ENCODE data around the gene KCTD18.
A peak's percentile ranks its signal among the peaks of the same experiment; 100 is the strongest.

Gene KCTD18

GRCh38 chr2:200509612-200510433 lies at the start of gene KCTD18:
Gene KCTD18, minus strand, starts transcription at chr2:200510068. Its CDS starts 3,052 bp downstream, at chr2:200507016.
- peak; percentile 88 for DNase-seq (ENCODE audit: low spot score)

GRCh38 chr2:200540793-200541192 lies 30.9 kb upstream of the KCTD18 start:
- DNase-seq (ENCODE audit: low spot score): no peak

- no peak for DNase-seq (ENCODE audit: low spot score)
These were observed 28.3 kb upstream of the KCTD18 start for GRCh38 chr2:200538139-200538538.

GRCh38 chr2:200534572-200534971 lies 24.7 kb upstream of the KCTD18 start:
- DNase-seq (ENCODE audit: low spot score): no peak

GRCh38 chr2:200533754-200534153 lies 23.9 kb upstream of the KCTD18 start:
- no peak for DNase-seq (ENCODE audit: low spot score)

GRCh38 chr2:200528228-200528627 lies 18.4 kb upstream of the KCTD18 start:
- DNase-seq (ENCODE audit: low spot score): no peak

- peak; percentile 94 for DNase-seq (ENCODE audit: low spot score)
These were observed 16.2 kb upstream of the KCTD18 start, which contains the start of gene SGO2 for GRCh38 chr2:200525882-200526651. Gene SGO2, plus strand, starts transcription at chr2:200526207. Its CDS starts 6,769 bp downstream, at chr2:200532976.

- no peak for DNase-seq (ENCODE audit: low spot score)
These were observed 15.6 kb upstream of the KCTD18 start for GRCh38 chr2:200525551-200525881.

GRCh38 chr2:200525066-200525465 lies 15.2 kb upstream of the KCTD18 start:
- DNase-seq (ENCODE audit: low spot score): no peak

- DNase-seq (ENCODE audit: low spot score): no peak
These were observed 13.7 kb upstream of the KCTD18 start for GRCh38 chr2:200523604-200524003.

GRCh38 chr2:200523158-200523557 lies 13.3 kb upstream of the KCTD18 start:
- no peak for DNase-seq (ENCODE audit: low spot score)

GRCh38 chr2:200515155-200515554 lies 5.3 kb upstream of the KCTD18 start:
- DNase-seq (ENCODE audit: low spot score): peak; percentile 15

GRCh38 chr2:200509235-200509611 lies 645 bp downstream of the KCTD18 start:
- no peak for DNase-seq (ENCODE audit: low spot score)

GRCh38 chr2:200507179-200507578 lies 2.7 kb downstream of the KCTD18 start:
- no peak for DNase-seq (ENCODE audit: low spot score)

- no peak for DNase-seq (ENCODE audit: low spot score)
These were observed 3.2 kb downstream of the KCTD18 start for GRCh38 chr2:200506679-200507078.

GRCh38 chr2:200502196-200502595 lies 7.7 kb downstream of the KCTD18 start:
- DNase-seq (ENCODE audit: low spot score): no peak

- no peak for DNase-seq (ENCODE audit: low spot score)
These were observed 11.3 kb downstream of the KCTD18 start for GRCh38 chr2:200498402-200499162.

- no peak for DNase-seq (ENCODE audit: low spot score)
These were observed 13.2 kb downstream of the KCTD18 start for GRCh38 chr2:200496696-200497095.

GRCh38 chr2:200494048-200494447 lies 15.8 kb downstream of the KCTD18 start:
- DNase-seq (ENCODE audit: low spot score): no peak

GRCh38 chr2:200492656-200493055 lies 17.2 kb downstream of the KCTD18 start:
- DNase-seq (ENCODE audit: low spot score): no peak

GRCh38 chr2:200490001-200490400 lies 19.9 kb downstream of the KCTD18 start:
- DNase-seq (ENCODE audit: low spot score): no peak

- no peak for DNase-seq (ENCODE audit: low spot score)
These were observed 21.7 kb downstream of the KCTD18 start for GRCh38 chr2:200488169-200488568.

- no peak for DNase-seq (ENCODE audit: low spot score)
These were observed 23.3 kb downstream of the KCTD18 start for GRCh38 chr2:200486529-200486928.

Data from CD4-positive, alpha-beta T cell treated with Interleukin-6 at 100 ng/mL for 8 hours (primary cell).